GM20000 (cell line): ENCODE measurements around the gene RSBN1.

ENCODE experiments used
- DNase-seq: peaks from one replicate; pipeline ENCODE4 v3.0.0; 2012; ENCODE audit warnings: low spot score
- CTCF ChIP-seq: IDR thresholded peaks from 2 replicates; pipeline ENCODE4 v1.5.1; 2012; ENCODE audit warnings: mild to moderate bottlenecking, control low read depth; ENCODE audit errors: extremely low read depth, missing control alignments

The RSBN1 gene

GRCh38 chr1:113751114-113751513 is 61.2 kb downstream of the RSBN1 start:
- no peak for DNase-seq
- no peak for TF ChIP-seq CTCF

- no peak for DNase-seq
- no peak for TF ChIP-seq CTCF
Observed at GRCh38 chr1:113749402-113749801, 62.9 kb downstream of the RSBN1 start.

- no peak for TF ChIP-seq CTCF
- no peak for DNase-seq
Observed at GRCh38 chr1:113747376-113747775, 64.9 kb downstream of the RSBN1 start.

GRCh38 chr1:113745425-113745824 is 66.9 kb downstream of the RSBN1 start:
- no peak for TF ChIP-seq CTCF
- DNase-seq = no peak

GRCh38 chr1:113744114-113744513 is 68.2 kb downstream of the RSBN1 start:
- TF ChIP-seq CTCF = no peak
- DNase-seq = no peak

GRCh38 chr1:113742515-113742914 is 69.8 kb downstream of the RSBN1 start:
- no peak for DNase-seq
- TF ChIP-seq CTCF = no peak

- DNase-seq = no peak
- no peak for TF ChIP-seq CTCF
Observed at GRCh38 chr1:113734357-113735055, 77.8 kb downstream of the RSBN1 start.
